GM12892 (cell line): ENCODE measurements around the gene ITGB3BP.

Source experiments
- POLR2A ChIP-seq: IDR thresholded peaks from 2 replicates; pipeline ENCODE4 v1.6.1; 2011; ENCODE audit warnings: low read depth, low read length, control low read depth
- POLR2AphosphoS5 ChIP-seq: IDR thresholded peaks from 2 replicates; pipeline ENCODE4 v1.6.1; 2011; ENCODE audit warnings: low read depth, low read length, control low read depth

DNA sequence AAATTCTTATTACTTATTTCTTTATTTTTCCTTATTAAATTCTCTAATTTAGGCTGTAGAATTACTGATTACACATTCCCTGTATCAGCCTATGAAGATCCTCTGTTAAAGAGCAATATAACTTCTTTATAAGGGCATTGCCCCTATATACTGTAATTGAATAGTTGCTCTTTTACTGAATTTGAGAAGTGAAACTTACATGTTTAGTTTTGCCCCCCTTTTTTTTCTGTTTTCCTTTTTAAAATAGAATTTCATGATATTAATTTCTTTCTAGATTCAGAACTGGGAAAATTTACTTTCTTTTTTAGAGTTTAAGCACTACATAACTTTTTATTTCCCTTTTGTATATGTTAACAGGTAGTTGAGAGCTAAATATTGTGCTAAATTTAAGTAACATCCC is 40.7 kb upstream of the ITGB3BP start:
- TF ChIP-seq POLR2AphosphoS5: no peak
- TF ChIP-seq POLR2A: no peak
